ENCODE measurements around the gene GPC6.

Gene GPC6

DNA sequence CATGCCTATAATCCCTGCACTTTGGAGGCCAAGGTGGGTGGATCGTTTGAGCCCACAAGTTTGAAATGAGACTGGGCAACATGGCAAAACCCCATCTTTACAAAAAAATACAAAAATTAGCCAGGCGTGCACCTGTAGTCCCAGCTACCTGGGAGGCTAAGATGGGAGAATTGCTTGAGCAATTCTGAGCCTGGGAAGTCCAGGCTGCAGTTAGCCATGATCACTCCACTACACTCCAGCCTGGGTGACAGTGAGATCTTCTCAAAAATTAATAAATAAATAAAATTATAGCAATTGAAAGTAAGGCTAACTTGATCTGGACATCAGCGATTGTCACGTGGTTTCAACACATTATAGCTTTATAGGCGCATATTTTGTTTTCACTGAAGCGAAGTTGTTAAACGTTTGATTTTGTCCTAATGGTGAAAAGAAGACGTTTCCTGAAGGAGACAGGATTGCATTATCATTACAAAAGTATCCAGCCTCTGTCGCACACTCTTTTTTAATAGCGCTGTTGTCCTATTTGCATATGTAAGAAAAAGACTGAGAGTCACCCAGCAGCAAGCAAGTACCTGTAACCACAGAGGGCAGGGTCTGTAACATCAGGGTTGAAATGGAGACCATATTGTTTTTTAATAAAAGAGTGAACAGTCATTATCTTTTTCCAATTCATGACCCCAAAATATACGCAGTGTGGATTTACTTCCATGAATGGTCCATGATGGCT lies 917.2 kb downstream of the GPC6 start:
- DNase-seq: no peak

DNA sequence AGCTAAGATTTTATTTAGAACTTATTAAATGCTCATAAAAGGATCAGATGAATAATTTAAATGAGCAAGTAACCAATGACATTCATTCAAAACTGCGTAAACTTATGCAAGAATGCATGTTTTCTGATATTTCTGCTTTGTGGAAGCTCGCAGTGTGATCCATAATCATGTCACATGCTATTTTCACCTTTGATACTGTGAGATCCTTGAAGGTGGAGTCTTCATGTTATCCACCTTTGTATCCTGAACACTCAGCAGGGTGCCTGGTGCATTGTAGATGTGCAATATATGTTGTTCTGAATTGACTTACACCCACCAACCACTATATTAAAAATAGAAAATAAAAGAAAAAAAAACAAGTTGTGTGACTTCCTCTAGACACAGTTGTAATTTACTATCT lies 919.4 kb downstream of the GPC6 start:
- DNase-seq: no peak

DNA sequence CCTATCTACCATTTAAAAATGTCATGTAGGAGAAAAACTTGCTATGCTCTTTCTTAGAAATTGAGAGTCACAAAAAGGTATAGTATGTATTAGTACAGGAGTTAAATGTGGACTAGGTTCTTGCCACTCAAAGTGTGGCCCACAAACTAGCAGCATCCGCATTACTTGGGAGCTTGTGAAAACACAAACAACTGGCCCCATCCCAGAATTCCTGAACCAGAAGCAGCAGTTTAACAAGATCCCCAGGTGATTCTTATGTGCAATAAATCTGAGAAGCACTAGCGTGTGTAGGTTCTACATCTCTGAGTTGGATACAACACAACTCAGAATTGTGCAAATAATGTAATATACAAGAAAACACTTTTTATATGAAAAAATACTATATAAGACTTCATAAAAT lies 927.0 kb downstream of the GPC6 start:
- DNase-seq: no peak

DNA sequence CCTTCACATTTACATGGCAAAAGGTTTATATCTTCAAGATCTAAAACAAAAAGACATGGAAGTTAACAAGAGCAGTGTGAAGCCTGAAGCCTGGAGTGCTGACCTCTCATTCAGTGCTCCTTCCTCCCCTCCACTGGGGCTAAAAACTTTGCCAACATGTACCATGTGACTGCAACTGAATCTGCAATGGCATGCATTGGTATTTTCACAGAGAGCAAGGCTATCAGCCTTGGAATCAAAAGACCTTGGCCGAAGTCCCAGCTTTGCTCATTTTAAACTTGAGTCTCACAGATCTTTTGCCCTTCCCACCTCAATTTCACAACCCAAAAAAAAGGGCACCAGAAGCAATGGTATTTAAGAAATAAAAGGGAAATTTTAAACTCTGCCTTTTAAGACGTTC lies 927.8 kb downstream of the GPC6 start:
- DNase-seq: no peak

DNA sequence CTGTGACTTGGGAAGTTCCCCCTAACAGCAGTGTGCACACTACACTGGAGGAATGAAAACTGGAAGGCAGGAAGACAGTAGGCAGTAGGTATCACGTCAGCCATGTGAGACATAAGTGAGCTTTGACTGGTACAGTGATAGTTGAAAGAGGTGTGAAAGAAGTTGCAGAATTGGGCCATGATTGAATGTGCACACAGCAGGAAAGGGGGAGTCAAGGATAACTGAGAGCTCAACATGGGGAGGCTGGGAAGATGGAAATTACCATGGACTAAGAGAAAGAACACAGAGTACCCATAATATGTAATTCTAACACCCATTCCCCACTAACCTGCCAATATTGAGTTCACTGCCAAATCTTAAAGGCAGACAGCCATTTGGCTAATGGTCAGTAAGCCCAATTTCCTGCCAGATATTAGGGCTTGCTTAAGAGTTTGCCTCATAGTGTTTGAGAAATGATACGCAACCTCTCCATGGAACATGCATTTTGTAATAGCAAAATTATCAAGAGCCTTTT lies 931.2 kb downstream of the GPC6 start:
- no peak for DNase-seq

DNA sequence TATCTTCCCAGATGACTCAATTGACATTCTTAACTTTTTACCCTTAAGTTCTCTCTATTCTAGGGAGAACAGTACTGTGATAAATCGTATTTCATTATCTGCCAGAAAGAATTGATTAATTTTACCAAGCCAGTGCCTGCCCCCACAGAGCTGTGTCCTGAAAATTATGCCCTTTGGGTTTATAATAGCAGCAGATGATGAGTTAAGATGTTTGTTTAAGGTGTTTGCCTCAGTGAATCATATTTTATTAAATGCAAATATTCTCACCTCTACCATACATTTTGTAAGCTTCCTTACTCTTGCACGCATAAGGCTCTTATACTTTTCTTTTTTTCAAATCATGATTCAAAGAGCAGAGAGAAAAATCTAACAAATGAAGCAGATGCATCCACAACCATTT lies 934.3 kb downstream of the GPC6 start:
- DNase-seq: no peak

DNA sequence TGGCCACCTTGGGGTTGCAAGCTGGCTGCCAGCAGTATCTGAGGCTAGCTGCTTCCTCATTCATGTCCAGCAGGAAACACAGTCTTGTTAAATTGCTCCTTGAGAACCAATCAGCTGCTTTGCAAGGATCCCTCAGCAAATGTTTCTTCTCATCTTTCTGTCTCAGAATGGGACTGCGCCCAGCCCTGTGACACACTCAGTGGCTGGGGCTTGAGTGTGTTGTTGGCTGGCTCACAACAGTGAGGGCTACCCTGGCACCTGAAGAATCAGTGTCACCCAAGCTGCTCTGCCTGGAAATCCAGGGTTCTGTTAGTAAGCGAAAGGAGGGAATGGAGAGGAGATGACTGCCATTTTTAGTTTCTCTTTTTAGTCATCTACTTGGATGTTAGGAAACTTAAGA lies 935.7 kb downstream of the GPC6 start:
- no peak for DNase-seq

DNA sequence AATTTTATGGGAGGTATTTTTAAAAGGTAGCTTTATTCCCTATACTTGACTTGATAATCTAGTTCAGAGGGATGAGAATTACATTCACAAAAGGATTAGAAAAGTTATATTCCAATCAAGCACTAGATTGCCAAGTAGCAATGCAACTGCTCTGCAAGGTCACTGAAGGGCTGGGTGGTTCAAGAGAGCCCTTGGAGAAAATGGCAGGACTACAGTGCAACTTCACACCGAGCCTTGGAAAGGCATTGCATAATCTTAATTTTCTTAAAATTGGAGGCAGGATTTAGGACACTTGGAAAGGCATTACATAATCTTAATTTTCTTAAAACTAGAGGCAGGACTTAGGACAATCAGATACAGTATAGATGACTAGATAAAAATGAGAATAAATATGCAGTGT lies 936.9 kb downstream of the GPC6 start:
- DNase-seq: no peak

DNA sequence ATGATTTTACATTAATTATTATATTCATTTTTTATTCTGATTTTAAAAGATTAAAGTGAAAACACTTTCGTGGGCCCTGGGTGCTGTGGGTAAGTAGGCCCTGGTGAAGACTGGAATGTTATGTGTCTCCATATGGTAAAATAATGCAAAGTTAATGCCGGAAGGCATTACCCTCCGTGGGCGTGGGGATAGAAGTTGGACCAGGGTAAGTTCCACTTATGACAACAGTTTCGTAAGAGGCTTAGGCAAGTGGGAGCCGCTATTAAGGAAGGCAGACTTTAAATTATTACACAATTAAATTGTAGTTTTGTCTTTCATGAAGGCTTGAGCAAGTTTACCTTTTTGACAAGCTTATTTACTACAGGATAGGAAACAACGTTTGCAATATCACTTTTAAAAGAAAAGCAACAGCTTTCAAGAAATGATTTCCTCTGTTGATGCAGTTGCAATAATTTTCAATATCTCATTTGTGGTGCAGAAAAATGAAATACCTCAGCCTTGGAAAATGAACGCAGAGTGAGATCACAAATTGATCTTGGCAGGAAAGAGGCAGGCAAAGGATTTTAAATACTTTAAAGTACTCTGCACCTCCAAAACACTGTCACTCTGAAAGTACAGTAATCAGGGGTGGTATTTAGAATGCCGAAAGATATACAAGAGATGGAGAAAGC lies 942.3 kb downstream of the GPC6 start:
- no peak for DNase-seq

DNA sequence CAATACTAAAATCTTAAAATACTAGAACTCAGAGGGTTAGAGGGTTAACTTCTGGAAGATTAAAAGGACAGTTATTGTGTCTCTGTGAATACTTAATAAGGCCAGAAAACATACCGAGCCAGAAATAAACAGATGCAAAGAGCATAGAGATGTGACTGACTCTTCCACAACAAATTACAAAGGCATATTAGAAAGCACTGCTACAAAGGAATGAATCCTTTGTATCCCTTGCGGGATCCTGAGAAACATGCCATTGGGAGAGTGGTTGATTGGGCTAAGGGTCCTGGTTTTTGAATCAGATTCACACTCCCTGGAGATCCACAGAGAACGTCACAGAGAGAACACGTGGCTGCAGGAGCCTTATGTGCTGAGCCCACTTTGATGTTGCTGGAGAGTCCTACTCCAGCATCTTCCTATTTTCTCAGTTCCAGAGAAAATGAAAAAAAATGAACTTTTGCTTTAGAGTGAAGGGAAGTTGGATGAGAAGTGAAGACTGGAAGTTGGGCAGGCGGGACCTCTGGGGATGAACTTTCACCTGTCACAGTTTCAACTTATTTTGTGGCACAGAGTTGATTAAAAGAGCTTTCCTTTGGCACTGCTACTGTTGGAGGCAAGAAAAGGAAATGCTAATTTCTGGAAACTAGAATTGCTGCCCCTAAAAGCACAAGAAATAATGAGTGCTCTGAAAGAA lies 943.0 kb downstream of the GPC6 start:
- DNase-seq: no peak

DNA sequence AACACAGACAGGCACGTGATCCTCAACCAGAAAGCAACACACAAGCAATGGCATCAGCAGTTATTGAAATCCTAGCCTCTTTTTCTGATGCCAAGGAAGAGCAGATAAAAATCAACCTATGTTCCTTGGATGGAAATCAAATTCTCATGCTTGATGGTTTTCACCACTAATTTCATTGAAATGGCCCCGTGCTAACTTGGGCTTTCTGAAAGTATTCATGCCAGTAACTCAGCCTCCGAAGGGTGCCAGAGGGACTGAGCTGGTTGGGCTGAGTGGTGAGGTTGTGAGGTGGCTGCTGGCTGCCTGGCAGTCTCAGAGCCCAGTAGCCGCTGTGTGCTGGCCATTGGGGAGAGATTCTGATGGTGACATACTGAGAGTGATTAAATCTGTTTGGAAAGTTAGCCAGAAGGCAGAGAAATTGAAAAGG lies 943.6 kb downstream of the GPC6 start:
- DNase-seq: no peak

DNA sequence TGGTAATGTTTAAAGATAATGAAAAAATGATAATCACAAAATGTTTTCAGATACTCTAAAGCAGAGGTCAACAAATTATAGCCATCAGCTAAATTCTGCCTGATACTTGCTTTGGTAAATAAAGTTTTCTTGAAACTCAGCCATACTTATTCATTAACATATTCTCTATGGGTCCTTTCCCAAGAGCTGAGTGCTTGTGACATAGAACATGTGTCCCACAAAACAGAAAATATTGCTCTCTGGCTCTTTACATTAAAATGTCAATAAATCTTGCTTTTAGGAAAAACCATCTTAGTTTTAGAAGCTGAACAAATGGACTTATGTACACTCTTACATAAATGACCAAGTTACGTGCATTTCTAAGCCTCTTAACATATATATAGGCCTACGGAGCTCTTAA lies 945.8 kb downstream of the GPC6 start:
- DNase-seq: no peak

DNA sequence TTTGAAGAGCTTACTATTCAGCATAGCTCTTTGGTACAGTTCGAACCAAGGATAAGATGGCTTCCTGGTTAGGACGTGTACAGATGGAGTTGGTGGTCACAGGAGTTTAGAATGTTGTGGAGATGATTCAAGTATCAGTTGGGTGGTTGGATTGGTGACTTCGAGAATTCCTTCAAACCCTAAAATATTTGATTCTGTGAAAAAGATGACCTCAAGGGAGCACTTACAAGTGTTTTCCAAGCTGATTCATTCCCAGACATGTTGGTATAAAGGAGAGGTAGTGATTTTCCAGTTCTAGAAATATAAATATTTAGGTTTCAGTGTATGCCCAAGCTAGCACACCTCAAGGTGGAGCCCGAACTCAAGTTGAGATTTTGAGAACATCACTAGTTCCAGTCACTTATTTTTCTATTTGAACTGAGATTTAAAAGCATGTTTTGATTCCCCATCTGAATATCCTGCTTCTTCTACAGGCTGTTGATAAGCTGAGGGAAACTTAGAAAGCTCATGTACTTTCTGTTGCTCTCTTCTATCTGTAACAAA lies 946.8 kb downstream of the GPC6 start:
- DNase-seq: no peak

DNA sequence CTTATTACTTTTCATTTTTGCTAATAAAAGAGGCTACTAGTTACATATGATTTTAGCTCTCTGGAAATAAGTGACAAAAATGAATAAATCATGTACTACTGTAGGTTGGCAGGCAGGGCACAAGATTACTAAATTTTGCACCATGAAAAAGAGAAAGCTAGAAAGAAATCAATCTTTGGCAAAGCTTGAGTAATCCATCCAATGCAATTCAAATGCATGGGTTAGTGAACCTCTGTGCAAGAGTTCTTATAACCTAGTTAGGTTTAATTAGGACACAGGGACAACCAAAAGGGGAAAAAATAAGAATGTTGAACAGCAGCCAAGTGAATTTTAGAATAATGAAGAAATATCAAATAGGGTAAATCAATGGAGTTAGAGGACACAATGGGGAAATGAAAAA lies 947.4 kb downstream of the GPC6 start:
- DNase-seq: no peak

DNA sequence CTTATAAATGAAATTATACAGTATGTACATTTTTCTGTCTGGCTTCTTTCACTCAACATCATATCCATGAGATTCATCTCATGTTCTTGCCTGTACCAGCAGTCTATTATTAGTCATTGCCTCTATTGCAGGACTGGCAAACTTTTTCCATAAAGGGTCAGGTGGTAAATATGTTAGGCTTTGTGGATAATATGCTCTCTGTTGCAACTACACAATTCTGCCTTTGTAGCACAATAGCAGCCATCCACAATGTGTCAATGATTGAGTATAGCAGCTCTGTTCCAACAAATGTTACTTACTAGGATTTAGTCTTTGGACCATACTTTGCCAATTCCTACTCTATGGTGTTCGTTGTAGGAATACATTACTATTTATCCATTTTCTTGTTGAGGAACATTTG lies 948.5 kb downstream of the GPC6 start:
- no peak for DNase-seq

DNA sequence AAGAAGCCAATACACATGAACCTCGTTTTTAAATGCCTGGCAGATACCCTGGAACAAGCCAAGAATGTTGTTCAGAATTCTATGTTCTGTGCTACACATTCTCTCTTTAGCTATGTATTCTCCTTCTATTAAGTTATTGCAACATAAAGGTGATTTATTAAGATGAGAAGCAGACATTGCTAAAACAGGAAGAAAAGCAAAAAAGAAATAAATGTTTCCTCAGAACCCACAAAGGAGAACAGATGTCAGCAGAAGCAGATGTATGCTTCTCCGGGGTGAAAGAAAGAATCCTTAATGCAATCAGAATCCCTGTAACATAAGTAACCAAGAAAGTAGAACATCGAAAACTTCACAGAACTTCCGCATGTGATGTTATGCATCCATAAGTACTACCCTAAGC lies 950.0 kb downstream of the GPC6 start:
- no peak for DNase-seq

DNA sequence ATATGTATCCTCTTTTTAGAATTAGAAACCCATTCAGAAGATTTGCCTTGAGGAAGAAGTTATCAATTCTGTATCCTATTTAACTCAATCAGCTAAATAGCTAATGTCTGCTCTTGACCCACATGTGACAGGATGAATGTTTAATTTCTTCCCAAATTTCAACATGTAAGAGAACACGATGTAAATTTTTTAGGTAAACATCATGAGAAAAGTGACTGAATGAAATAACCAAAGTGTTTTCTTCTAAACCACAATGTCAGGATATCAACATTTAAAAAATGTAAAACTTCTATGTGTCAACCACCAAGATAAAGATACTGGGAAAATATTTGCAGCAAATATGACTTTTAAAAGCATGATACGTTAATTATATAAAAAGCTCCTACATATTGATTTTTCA lies 950.4 kb downstream of the GPC6 start:
- no peak for DNase-seq

DNA sequence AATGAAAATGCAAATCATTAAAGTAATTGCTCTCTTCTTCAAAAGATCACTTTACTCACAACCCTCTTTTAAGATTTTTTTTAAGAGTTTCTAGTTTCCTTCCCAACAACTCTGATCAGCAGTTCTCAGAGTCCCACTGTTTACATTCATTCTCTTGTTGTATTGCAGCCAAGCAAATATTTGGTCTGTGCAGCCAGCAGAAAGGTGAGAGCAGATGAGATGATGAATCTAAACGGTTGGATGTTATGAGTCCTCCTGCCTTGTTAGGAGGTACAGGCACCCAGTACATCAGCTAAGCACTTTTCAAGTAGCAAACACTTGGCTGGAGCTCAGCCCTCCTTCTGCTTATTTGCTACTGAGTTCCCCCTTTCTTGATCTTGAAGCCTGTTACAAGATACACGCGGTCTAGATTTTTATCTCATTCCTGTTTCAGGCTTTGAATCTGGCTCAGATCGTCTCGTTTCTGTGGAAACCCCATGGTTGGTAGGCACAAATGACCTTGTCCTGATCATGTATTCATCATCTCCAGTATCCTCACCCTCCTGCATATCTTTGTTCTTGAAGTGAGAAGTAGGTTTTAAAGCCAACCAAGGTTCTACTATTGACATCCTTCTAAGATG lies 952.1 kb downstream of the GPC6 start:
- DNase-seq: no peak

DNA sequence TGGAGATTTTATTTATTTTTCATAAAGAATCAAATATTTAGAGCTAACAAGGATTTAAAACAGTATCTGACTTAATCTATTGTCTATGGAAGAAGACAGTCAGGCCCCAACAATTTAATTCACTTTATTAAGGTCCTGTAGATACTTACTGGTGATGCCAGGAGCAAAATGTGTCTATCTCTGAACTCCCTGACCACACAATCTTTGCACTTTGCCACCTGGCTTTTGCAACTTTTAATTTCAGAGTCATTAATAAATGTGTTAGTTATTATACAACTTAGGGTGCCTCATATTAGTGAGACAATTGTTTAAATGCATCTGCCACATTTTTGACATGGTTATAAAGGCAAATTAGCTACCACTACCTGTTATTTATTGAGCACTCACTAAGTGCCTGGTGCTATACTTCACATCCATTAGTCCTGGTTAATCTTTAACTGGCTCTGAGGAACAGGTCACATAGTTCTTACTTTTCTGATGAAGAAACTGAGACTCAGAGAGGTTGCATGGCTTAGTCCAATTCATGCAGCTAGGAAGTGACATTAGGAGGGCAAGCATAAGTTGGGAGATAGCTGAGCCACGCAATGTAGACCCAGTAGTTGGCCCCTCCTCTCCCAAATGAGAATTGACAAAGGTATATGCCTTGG lies 955.0 kb downstream of the GPC6 start:
- no peak for DNase-seq

DNA sequence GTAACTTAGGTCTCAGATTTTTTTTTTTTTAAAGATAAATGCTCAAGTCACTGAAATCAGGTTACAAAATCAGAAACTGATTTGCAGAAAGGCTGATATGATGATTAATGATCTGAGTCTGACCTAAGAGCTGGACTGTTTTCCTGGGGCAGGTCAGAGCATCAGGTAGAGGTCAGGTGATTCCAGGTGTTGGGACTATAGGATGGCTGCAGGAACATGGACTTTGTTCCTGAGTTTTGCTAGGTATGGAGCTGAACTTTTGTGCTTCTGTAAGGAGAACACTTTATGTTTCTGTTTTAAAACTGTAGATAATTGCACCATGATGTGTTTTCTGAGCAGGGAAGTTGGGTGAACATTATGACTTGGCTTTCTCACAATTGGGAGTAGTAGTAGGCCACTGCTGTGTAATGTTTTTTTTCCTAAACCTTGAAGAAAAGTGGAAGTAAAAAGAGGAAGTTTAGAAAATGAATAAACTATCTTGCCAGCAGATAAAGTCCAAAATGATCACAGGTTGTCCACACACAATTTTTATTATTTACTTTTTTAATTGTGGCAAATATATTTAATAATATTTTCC lies 955.7 kb downstream of the GPC6 start:
- DNase-seq: no peak

DNA sequence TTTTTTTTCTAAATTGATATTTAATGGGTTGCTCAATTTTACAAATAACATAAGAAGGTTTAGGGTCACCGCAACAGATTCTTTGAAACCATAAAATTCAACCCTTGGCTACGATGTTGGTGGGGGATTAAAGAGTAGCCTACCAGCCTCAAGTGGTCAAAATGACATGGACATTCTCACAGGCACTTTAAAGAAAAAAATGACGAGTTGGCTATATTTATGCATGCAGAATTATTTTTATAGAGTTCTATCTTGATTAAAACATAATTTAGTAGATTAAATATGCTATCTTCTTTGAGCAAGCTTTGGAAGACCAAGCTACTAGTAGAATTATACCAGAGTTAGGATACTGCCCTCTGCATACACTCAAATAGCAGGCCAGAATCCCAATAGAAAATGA lies 959.9 kb downstream of the GPC6 start:
- no peak for DNase-seq

DNA sequence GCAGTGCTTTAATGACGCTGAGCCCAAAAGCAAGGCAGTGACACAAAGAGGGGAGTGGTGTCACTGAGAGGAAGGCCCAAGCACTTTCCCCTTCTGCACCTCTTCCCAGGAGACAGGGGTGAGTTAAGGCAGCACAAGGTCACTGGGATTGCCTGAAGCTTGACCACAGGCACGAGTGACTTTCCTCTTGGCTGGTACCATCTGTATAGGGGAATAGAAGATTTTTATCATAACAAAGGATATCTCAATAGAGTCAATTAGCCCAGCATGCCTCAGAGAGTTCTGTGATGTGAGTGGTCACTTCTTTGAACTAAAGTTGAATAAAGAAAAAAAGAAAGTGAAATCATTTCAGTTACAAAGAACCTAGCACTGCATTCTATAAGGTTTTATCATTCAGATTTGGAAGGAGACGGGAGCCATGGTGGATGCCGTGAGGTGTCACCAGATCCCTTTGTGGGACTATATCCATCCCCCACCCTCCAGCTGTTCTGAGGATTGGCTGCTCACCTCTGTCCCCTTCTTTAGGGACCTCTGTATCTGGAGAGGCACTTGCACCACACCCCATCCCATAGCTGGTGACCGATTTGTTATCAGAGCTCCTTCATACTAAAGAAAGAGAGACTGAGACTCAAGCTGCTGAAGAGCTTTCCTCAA lies 961.7 kb downstream of the GPC6 start:
- DNase-seq: no peak

Measured in activated naive CD4-positive, alpha-beta T cell (primary cell).